C4-2B (cell line): ENCODE data around the gene EIF2S1.
"Not testable (repeated sequence)": the region's sequence is repeated elsewhere in the genome, so short reads cannot be mapped to it uniquely, and the experiment has no call there.

Experiments
- H3K27ac ChIP-seq: fragments of 450-650 bp; 2 replicates; pipeline ENCODE4 v1.5.1; 2017
- CTCF ChIP-seq: fragments of 450-650 bp; conservative IDR thresholded peaks from 2 replicates; pipeline ENCODE4 v1.5.1; 2017; ENCODE audit warnings: mild to moderate bottlenecking
- ZFX ChIP-seq: fragments of 450-650 bp; IDR thresholded peaks from 2 replicates; pipeline ENCODE4 v1.6.1; 2017

Gene EIF2S1

GRCh38 chr14:67413806-67414769 lies 54.0 kb downstream of the EIF2S1 start:
- TF ChIP-seq ZFX (no peak), CTCF (no peak)
- H3K27ac ChIP-seq, result no peak overlapping the region

GRCh38 chr14:67415610-67416009 lies 55.5 kb downstream of the EIF2S1 start:
- not testable (repeated sequence) for H3K27ac ChIP-seq

GRCh38 chr14:67416085-67416484 lies 56.0 kb downstream of the EIF2S1 start:
- TF ChIP-seq ZFX, result no peak
- no peak for TF ChIP-seq CTCF
- H3K27ac ChIP-seq, result no peak overlapping the region

GRCh38 chr14:67416810-67417209 lies 56.7 kb downstream of the EIF2S1 start:
- TF ChIP-seq CTCF (no peak), ZFX (no peak)
- no peak overlapping the region for H3K27ac ChIP-seq

GRCh38 chr14:67417633-67418032 lies 57.5 kb downstream of the EIF2S1 start:
- H3K27ac ChIP-seq, result no peak overlapping the region
- TF ChIP-seq ZFX, result no peak
- no peak for TF ChIP-seq CTCF

- no peak overlapping the region for H3K27ac ChIP-seq
- TF ChIP-seq CTCF, result no peak
- TF ChIP-seq ZFX, result no peak
These were observed 58.5 kb downstream of the EIF2S1 start for GRCh38 chr14:67418401-67419191.

GRCh38 chr14:67420102-67420739 lies 60.1 kb downstream of the EIF2S1 start:
- peak; percentile 88 for TF ChIP-seq CTCF
- no peak for TF ChIP-seq ZFX
- H3K27ac ChIP-seq, result no peak overlapping the region
